Cortex of kidney (tissue), 1 donor: ENCODE results near the gene CUZD1.

ENCODE experiments used
- DNase-seq: peaks from one replicate; lab custom pipeline; 2025; lab: John Stamatoyannopoulos, UW

Gene CUZD1

GRCh38 chr10:122855745-122856144 is 10.1 kb upstream of the CUZD1 start:
- DNase-seq: no peak

GRCh38 chr10:122854648-122855047 is 9.0 kb upstream of the CUZD1 start:
- no peak for DNase-seq

GRCh38 chr10:122853665-122854313 is 8.1 kb upstream of the CUZD1 start:
- DNase-seq: no peak

GRCh38 chr10:122852261-122852660 is 6.6 kb upstream of the CUZD1 start:
- DNase-seq: no peak

- DNase-seq: no peak
Observed at GRCh38 chr10:122850705-122851640, 5.3 kb upstream of the CUZD1 start.

- no peak for DNase-seq
Observed at GRCh38 chr10:122849900-122850605, 4.4 kb upstream of the CUZD1 start.

- no peak for DNase-seq
Observed at GRCh38 chr10:122849090-122849489, 3.4 kb upstream of the CUZD1 start.

- DNase-seq: no peak
Observed at GRCh38 chr10:122847782-122848604, 2.3 kb upstream of the CUZD1 start.

- no peak for DNase-seq
Observed at GRCh38 chr10:122844146-122844545, 1.5 kb downstream of the CUZD1 start.

GRCh38 chr10:122841569-122841968 is 4.1 kb downstream of the CUZD1 start:
- no peak for DNase-seq

GRCh38 chr10:122839505-122839904 is 6.2 kb downstream of the CUZD1 start:
- DNase-seq: no peak

GRCh38 chr10:122838880-122839279 is 6.8 kb downstream of the CUZD1 start:
- DNase-seq: no peak

GRCh38 chr10:122835908-122836307 is 9.7 kb downstream of the CUZD1 start:
- no peak for DNase-seq

GRCh38 chr10:122830965-122831353 is 14.7 kb downstream of the CUZD1 start:
- no peak for DNase-seq

GRCh38 chr10:122830273-122830964 is 15.2 kb downstream of the CUZD1 start:
- DNase-seq: no peak

GRCh38 chr10:122829454-122829853 is 16.2 kb downstream of the CUZD1 start:
- DNase-seq: no peak

- DNase-seq: no peak
Observed at GRCh38 chr10:122828716-122829255, 16.9 kb downstream of the CUZD1 start.

- no peak for DNase-seq
Observed at GRCh38 chr10:122827302-122827701, 18.4 kb downstream of the CUZD1 start.

GRCh38 chr10:122822973-122823690 is 22.5 kb downstream of the CUZD1 start:
- DNase-seq: no peak

- DNase-seq: no peak
Observed at GRCh38 chr10:122821808-122822207, 23.8 kb downstream of the CUZD1 start.
